ENCODE results near the gene LCE7A. TPM values are rescaled to one million over a fixed set of nuclear protein-coding genes. Genes with fewer than 3 reads are reported as not detected.
A peak's percentile ranks its signal among the peaks of the same experiment; 100 is the strongest.

LCE7A gene
- total RNA-seq, 1 experiment from 2014 or later, result not detected

- H3K9me3 Mint-ChIP-seq, result peaks cover 85 to 90% of the 10 kb centered on the region in 2 experiments
- H2BK120ac ChIP-seq (ENCODE audit: low read depth, low read length, poor library complexity, severe bottlenecking), result no peak overlapping the region
- no peak overlapping the region for H2BK5ac ChIP-seq (ENCODE audit: insufficient read length, low read length)
- no peak overlapping the region for H3K9ac ChIP-seq (ENCODE audit: extremely low read depth, insufficient read length, low read length)
- WGBS (ENCODE audit: extremely low coverage, insufficient read length, low lambda C conversion rate), result no CpG with 5 or more reads among the region's 8 CpGs
- H3K79me1 ChIP-seq (ENCODE audit: insufficient read depth, low read depth, low read length, poor library complexity, severe bottlenecking), result no peaks in the 10 kb centered on the region
- H3K4me3 Mint-ChIP-seq, result peak overlapping the region in 1 of 2 experiments; percentile 34; a peak in 1 of 5 replicates
- no peak overlapping the region for H2AFZ ChIP-seq (ENCODE audit: low read length)
- H3K4me2 ChIP-seq (ENCODE audit: insufficient read depth, insufficient read length, low read length), result no peak overlapping the region
- no peaks in the 10 kb centered on the region for H3K4me1 Mint-ChIP-seq
- H3K4me1 ChIP-seq (ENCODE audit: insufficient read depth, low read length), result no peaks in the 10 kb centered on the region
- H3K14ac ChIP-seq (ENCODE audit: insufficient read depth, low read length), result no peak overlapping the region
- no peak overlapping the region for H4K5ac ChIP-seq (ENCODE audit: insufficient read length, low read depth, low read length)
- no peak overlapping the region for H3K56ac ChIP-seq (ENCODE audit: insufficient read length, low read depth, low read length)
- no peak overlapping the region for H4K91ac ChIP-seq (ENCODE audit: insufficient read length, low read depth, low read length)
- H2BK15ac ChIP-seq (ENCODE audit: low read depth, low read length), result no peak overlapping the region
- no peak overlapping the region for H3K23ac ChIP-seq (ENCODE audit: insufficient read length, low read depth, low read length)
- H3K18ac ChIP-seq (ENCODE audit: insufficient read length, low read depth, low read length), result no peak overlapping the region
- H4K20me1 ChIP-seq (ENCODE audit: control insufficient read depth, insufficient read depth, insufficient read length), result no peaks in the 10 kb centered on the region
- no peaks in the 10 kb centered on the region for H3K27me3 ChIP-seq (ENCODE audit: insufficient read depth, low read length)
- no peak overlapping the region for H2AK5ac ChIP-seq (ENCODE audit: insufficient read length, low read length)
- H3K27ac ChIP-seq (ENCODE audit: insufficient read length, low read depth, low read length), result no peak overlapping the region
- peaks cover 2% of the 10 kb centered on the region for H3K27me3 Mint-ChIP-seq (ENCODE audit: low read depth)
- TF ChIP-seq CTCF (conservative IDR thresholded peaks at IDR 0.05), result no peak
- no peaks in the 10 kb centered on the region for H3K23me2 ChIP-seq (ENCODE audit: insufficient read length, low read depth, low read length, poor library complexity, severe bottlenecking)
- no peaks in the 10 kb centered on the region for H3K79me2 ChIP-seq (ENCODE audit: insufficient read depth, low read length)
- no peak overlapping the region for H3K4ac ChIP-seq (ENCODE audit: low read depth, low read length)
- no peak overlapping the region for H2BK12ac ChIP-seq (ENCODE audit: insufficient read length, low read depth, low read length)
- DNase-seq, result no peak
- no peak overlapping the region for H3T11ph ChIP-seq (ENCODE audit: low read length)
- H3K27ac Mint-ChIP-seq, result no peak overlapping the region
- H2BK20ac ChIP-seq (ENCODE audit: low read depth, low read length, poor library complexity, severe bottlenecking), result no peak overlapping the region
- peaks cover 0 to 19% (median 0%) of the 10 kb centered on the region in 3 experiments; a peak in 3 of 7 replicates for H3K36me3 Mint-ChIP-seq (ENCODE audit: insufficient read depth in 1 of 3, low read depth in 3 of 3)
- no peaks in the 10 kb centered on the region for H3K9me3 ChIP-seq (ENCODE audit: control insufficient read depth, low read depth, low read length)
- H4K8ac ChIP-seq (replicated peaks; ENCODE audit: insufficient read length, low read depth, low read length), result no peak overlapping the region
Observed at GRCh38 chr1:152886758-152887409, 27.1 kb downstream of the LCE7A start.

Data from H9 (cell line).